ENCODE results near the gene CLPTM1. TPM values are rescaled to one million over a fixed set of nuclear protein-coding genes. Genes with fewer than 3 reads are reported as not detected.

The CLPTM1 gene
- total RNA-seq, 1 experiment from 2014 or later: 82.0 TPM

DNA sequence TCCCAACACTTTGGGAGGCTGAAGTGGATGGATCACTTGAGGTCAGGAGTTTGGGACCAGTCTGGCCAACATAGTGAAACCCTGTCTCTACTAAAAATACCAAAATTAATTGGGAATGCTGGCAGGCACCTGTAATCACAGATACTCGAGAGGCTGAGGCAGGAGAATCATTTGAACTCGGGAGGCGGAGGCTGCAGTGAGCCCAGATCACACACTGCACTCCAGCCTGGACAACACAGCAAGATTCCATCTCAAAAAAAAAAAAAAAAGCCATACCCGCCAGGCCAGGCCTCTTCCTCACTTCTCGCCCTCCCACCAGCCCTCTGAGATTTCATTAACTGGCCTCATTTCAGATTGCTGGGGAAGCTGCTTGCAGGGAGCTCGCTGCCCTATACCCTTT lies 38.3 kb downstream of the CLPTM1 start:
- Histone ChIP-seq H2BK120ac (ENCODE audit: low read depth, low read length, poor library complexity, severe bottlenecking) (no peak overlapping the region), H4K5ac (ENCODE audit: insufficient read length, low read depth, low read length) (no peak overlapping the region), H3K4ac (ENCODE audit: low read depth, low read length) (no peak overlapping the region), H3K27ac (ENCODE audit: insufficient read length, low read depth, low read length) (no peak overlapping the region), H3K18ac (ENCODE audit: insufficient read length, low read depth, low read length) (no peak overlapping the region), H3K9ac (ENCODE audit: extremely low read depth, insufficient read length, low read length) (no peak overlapping the region), H3K23me2 (ENCODE audit: insufficient read length, low read depth, low read length, poor library complexity, severe bottlenecking) (no peaks in the 10 kb centered on the region), H3K4me1 (ENCODE audit: insufficient read depth, low read length) (no peaks in the 10 kb centered on the region), H2BK5ac (ENCODE audit: insufficient read length, low read length) (no peak overlapping the region), H4K20me1 (ENCODE audit: control insufficient read depth, insufficient read depth, insufficient read length) (no peaks in the 10 kb centered on the region), H2BK15ac (ENCODE audit: low read depth, low read length) (no peak overlapping the region), H3K79me1 (ENCODE audit: insufficient read depth, low read depth, low read length, poor library complexity, severe bottlenecking) (no peaks in the 10 kb centered on the region), H3T11ph (ENCODE audit: low read length) (no peak overlapping the region), H2BK20ac (ENCODE audit: low read depth, low read length, poor library complexity, severe bottlenecking) (no peak overlapping the region), H3K9me3 (ENCODE audit: control insufficient read depth, low read depth, low read length) (no peaks in the 10 kb centered on the region), H3K4me2 (ENCODE audit: insufficient read depth, insufficient read length, low read length) (no peak overlapping the region), H2AFZ (ENCODE audit: low read length) (no peak overlapping the region), H2AK5ac (ENCODE audit: insufficient read length, low read length) (no peak overlapping the region), H2BK12ac (ENCODE audit: insufficient read length, low read depth, low read length) (no peak overlapping the region), H3K23ac (ENCODE audit: insufficient read length, low read depth, low read length) (no peak overlapping the region), H4K91ac (ENCODE audit: insufficient read length, low read depth, low read length) (no peak overlapping the region), H3K56ac (ENCODE audit: insufficient read length, low read depth, low read length) (no peak overlapping the region), H3K27me3 (ENCODE audit: insufficient read depth, low read length) (no peaks in the 10 kb centered on the region), H3K14ac (ENCODE audit: insufficient read depth, low read length) (no peak overlapping the region), H3K79me2 (ENCODE audit: insufficient read depth, low read length) (no peaks in the 10 kb centered on the region), H4K8ac (replicated peaks; ENCODE audit: insufficient read length, low read depth, low read length) (no peak overlapping the region)
- H3K4me1 Mint-ChIP-seq: no peaks in the 10 kb centered on the region
- WGBS (ENCODE audit: extremely low coverage, insufficient read length, low lambda C conversion rate): no CpG with 5 or more reads among the region's 6 CpGs
- peak overlapping the region in 1 of 3 experiments; percentile 35; a peak in 1 of 7 replicates for H3K27ac Mint-ChIP-seq
- TF ChIP-seq, protein P1, sequence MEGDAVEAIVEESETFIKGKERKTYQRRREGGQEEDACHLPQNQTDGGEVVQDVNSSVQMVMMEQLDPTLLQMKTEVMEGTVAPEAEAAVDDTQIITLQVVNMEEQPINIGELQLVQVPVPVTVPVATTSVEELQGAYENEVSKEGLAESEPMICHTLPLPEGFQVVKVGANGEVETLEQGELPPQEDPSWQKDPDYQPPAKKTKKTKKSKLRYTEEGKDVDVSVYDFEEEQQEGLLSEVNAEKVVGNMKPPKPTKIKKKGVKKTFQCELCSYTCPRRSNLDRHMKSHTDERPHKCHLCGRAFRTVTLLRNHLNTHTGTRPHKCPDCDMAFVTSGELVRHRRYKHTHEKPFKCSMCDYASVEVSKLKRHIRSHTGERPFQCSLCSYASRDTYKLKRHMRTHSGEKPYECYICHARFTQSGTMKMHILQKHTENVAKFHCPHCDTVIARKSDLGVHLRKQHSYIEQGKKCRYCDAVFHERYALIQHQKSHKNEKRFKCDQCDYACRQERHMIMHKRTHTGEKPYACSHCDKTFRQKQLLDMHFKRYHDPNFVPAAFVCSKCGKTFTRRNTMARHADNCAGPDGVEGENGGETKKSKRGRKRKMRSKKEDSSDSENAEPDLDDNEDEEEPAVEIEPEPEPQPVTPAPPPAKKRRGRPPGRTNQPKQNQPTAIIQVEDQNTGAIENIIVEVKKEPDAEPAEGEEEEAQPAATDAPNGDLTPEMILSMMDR (conservative IDR thresholded peaks at IDR 0.05): no peak
- H3K4me3 Mint-ChIP-seq: no peak overlapping the region
- no peak for DNase-seq
- no peaks in the 10 kb centered on the region; the same call in 1 of the 2 replicates for H3K27me3 Mint-ChIP-seq (ENCODE audit: low read depth)
- peaks cover 13 to 26% (median 21%) of the 10 kb centered on the region in 3 experiments; a peak in 6 of 7 replicates for H3K36me3 Mint-ChIP-seq (ENCODE audit: insufficient read depth in 1 of 3, low read depth in 3 of 3)
- H3K9me3 Mint-ChIP-seq: no peaks in the 10 kb centered on the region
